GM19240 (cell line): ENCODE measurements around the gene LAPTM5.

Source experiments
- DNase-seq: peaks from one replicate; pipeline ENCODE4 v3.0.0; 2011; ENCODE audit warnings: low spot score; ENCODE audit not compliant: insufficient read length

The LAPTM5 gene

DNA sequence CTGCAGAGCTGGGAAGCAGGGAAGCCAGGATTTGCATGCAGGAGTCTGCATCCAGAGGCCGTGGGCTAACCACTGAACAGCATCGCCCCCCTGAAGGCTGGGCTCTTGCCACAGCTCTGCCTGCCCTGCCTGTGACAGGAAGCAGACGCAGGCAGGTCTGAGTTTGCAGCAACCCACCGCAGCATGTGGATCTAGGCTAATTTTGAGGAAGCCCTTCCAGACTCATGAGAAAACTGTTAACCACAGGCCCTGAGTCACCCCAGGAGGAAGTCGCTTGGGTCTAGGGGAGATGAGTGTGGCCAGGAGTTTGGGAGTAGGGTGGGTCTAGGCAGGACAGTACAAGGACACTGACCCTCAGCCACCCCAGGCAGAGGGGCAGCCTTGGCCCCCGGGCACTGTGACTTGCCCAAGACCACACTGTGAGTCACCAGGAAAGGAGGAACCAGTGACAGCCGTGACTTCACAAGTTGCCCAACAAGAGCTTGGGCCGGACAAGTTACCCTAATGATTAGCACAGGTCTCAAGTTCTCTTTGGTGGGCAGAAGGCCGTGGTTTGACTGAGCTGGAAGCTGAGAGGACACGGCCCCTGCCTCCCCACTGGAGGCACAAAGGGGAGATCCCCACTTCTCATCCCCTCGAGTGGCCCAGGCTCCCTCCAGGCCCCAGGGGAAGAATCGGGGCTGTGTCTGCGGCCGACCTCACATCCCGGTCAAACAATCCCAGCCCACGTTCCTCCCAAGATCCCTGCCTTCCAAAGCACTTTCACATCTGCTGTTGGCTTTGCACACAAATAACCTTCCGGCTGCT, 826 bp downstream of the LAPTM5 start:
- no peak for DNase-seq

- no peak for DNase-seq
Observed at GRCh38 chr1:30756206-30756544, 1.4 kb downstream of the LAPTM5 start.

- no peak for DNase-seq
Observed at GRCh38 chr1:30755746-30756145, 1.8 kb downstream of the LAPTM5 start.

- no peak for DNase-seq
Observed at GRCh38 chr1:30755334-30755733, 2.2 kb downstream of the LAPTM5 start.

DNA sequence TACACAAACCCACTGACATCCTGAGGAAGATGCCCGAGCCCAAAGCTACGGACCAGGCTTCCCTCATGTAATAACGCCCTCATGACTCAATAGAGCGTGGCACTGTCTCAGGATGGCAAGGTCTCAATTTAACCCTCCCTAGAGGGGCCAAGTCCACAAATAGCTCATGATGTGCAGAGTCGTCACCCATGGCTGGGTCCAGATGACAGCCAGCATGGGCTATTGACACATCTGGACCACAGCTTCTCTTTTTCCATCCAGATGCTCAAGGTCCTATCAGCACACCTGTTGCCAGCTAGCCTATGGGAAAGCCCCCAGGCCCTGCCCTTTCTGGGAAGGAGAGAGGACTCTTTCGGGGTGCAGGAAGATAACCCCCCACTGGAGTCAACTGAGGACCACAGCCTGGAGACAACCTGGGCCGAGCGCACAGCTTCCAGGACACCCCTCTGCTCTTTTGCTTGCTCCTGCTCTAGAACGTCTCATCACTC, 2.8 kb downstream of the LAPTM5 start:
- DNase-seq, result no peak

DNA sequence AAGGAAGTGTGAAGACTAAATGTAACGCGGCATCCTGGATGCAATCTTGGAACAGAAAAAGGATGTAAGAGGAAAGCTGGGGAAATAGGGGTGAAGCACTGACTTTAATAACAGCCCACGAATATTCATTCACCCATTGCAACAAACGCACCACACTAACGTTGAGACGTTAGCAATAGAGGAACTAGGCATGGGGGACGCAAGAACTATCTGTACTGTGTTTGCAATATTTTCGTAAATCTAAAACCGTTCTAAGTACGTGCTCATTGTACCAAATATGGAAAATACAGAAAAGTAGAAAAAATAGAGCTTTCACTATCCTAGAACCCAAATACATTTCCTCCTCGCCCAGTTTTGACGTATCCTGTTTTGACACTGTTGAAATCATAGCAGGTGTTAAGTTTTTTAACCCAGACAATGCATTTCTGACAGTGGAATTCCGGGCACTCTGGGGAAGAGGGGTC, 3.9 kb downstream of the LAPTM5 start:
- no peak for DNase-seq

DNA sequence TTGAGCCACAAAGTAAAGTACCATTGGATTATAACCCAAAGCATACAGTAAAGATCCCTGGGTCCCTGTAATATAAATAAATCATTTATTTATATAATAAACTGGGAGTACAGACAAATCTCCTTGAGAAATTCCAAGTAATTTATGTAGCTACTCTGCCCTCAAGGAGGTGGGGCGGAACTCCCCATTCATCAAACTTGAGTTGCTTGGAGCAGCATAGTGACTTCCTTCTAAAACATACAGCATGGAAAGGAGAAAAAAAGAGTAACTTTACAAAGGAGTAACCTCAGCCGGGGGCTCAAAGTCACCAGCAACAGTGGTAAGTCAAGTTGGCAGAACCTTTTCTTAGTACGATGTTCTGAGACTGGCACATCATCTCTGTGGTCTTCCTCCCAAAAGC, 4.5 kb downstream of the LAPTM5 start:
- DNase-seq, result no peak

- DNase-seq, result no peak
Observed at GRCh38 chr1:30752651-30752908, 5.0 kb downstream of the LAPTM5 start.

- DNase-seq, result no peak
Observed at GRCh38 chr1:30751830-30752650, 5.5 kb downstream of the LAPTM5 start.

DNA sequence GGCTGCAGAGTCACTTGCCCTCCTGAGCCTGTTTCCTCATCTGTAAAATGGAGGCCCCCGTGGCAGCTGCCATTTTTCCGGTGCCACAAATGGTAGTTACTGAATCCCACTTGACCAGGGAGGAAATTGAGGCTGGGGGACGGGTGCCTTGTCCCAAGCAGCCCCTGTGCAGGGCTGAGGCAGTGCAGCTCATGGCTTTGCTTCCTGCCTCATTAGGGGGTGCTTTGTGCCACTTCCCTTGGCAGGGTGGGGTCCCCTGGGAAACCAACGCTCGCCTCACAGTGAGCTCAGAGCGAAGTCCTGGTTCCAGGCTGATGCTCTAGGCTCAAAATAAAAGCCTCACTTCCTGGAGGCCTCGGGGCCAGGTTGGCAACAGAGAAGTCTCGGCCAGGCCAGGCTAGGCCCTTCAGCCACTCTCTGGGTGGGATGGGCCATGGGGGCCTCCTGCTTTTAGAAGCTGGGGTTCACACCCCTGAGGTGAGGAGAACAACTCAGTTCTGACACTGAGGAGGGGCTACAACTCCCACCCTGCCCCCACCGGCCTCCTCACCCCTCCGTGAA, 6.8 kb downstream of the LAPTM5 start:
- no peak for DNase-seq

- DNase-seq, result no peak
Observed at GRCh38 chr1:30749691-30750583, 7.6 kb downstream of the LAPTM5 start.

GRCh38 chr1:30748699-30749401, 8.7 kb downstream of the LAPTM5 start:
- DNase-seq, result no peak

DNA sequence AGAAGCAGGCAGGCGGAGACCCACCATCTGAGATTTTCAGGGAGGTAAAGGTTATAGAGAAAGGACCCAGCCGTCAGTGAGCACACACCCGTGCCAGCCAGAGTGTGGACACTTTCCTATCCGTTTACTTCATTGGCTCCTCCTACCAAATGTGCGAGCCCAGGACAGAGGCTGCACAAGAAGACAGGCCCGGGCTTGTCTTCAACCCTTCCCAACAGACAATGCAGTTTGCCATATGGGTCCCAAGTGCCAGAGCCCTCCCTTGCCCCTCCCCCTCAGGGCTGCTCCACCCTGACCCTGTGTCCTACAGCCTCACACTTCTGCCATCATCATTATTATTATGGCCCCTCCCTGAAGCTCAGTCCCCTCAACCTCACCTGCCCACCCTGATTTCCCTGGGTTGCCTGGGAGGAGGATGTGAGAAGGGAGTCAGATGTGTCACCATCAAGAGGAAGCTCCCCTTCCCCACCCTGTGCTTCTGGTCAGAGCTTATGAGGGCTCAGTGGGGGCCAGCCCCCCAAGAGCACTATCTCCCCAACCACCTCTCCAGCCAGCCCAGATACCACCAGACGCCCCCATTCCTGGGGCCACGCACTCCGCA, 9.4 kb downstream of the LAPTM5 start:
- DNase-seq, result no peak

DNA sequence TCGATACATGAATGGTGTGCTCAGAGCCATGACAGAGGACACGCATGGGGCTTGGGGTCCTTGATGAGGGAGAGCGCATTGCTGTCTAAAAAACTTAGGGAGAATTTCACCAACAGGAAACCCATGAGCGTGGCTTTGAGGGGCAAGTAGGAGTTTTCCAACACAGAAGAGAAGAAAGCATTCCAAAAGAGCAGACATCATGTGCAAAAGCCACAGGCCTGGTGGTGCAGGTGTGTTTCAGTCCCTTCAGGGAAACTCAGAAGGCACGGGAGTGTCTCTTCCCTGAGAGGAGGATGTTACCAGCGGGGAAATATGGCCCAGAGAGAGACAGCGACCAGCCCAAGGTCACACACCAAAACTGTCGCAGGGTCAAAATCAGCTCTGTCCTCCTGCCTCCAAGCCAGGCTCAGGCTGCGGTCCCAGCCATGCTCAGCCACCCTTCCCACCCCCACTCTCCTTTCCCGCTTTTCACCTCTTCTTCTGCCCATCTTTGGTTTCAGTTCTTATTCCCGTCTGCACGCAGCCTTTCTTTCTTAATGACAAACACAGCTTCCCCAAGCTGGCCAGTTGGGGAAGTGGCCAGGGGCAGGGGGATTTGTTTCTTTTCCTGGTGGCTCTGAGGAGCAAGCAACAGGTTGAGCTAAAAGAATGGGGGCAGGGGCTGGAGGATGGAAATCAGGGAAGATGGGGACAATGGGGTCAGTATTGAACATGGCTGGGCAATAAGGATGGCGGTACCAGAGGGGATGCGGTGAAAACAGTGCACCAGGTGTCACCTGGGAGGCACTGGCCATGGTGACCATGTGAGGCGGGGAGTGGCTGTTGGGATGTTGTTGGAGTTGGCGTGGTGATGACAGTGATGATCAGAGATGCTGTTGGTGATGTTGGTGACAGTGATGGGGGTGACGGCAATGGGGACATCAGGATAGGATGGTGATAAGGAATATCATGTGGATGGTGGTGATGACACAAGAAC, 10.3 kb downstream of the LAPTM5 start:
- no peak for DNase-seq

DNA sequence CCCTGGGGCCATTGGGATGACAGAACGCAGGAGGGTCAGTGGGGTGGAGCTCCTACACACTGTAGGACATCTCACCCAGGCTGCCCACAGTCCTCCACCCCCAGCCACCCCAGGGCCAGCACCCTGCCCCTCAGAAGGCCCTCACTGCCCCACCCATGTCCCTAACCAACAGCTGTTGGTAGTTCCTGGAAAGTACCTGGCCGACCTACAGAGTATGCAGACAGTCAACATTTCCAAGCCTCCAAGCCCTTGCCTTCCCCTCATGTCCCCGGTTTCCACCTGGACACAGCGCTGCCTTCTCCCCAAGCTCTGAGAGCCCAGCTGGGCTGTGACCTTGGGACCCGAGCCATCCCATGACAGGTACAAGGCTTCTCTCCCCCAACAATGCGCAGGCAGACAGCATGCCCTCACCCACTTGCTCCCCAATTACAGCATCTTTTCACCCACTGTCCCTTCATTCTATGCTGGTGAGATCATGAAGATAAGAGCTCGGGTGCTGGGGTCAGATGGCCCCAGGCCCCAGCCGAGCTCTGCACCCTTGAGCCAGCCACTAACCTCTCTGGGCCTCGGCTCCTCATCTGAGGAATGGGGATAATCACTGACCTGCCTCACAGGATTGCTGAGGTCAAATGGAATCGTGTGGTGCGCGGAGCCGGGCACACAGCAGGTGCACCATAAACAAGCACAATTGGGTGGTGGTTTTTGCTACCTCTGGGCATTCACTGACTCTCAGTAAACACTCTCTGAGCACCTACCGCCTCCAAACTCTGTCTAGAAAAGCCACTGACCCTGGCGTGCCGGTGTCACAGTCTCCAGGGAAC, 11.2 kb downstream of the LAPTM5 start:
- DNase-seq, result no peak

DNA sequence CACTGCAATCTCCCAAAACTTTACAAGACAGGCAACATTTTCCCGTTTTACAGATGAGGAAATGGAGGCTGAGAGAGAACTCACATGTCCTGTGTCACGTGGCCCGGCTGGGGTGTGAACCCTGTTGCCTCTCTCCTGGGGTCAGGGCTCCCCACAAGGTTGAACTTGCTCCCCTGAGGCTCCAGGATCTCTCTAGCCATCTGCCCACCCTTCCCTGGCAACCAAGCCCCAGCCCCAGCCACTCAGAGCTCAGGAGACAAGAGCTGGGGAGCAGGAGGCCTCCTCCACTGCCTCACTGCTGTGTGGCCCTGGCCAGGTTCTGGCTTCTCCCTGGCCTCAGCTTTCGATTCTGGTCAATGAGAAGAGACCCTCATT, 11.8 kb downstream of the LAPTM5 start:
- no peak for DNase-seq

DNA sequence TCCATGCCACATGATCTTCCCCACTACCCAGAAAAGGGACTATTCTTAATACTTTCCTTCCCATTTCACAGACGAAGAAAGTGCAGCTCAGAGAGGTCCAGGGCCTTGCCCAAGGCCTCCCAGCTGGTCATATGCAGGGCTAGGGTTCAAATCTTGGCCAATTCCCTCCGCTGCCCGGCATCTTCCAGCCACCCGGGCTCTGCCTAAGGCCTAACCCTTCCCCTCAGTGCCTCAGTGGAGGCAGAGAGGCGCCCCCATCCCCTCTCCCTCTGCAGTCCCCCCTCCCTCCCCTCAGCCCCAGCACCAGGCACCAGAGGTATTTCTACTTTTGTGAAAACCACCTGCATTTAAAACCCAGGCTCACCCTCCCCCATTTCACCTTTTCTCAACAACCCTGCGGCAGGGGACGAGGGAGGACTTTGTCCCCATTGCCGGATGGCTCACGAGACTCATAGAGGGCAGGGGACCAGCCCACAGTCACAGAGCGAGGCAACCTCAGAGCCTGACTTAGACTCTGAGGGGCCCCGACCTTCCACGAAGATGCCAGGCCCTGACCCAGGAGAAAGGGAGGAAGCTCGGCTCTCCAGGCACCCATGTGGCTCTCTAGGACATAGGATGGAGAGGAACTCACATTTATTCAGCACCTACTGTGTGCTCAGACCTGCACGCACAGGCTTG, 12.3 kb downstream of the LAPTM5 start:
- no peak for DNase-seq
